NT2/D1 (cell line): ENCODE data around the gene CEP170.

Source experiments
- DNase-seq: peaks from one replicate; pipeline ENCODE4 v3.0.0-alpha.2; 2011; ENCODE audit warnings: low read depth, low spot score
- H3K27me3 ChIP-seq: 2 replicates; pipeline ENCODE4 v1.6.0; 2011; ENCODE audit warnings: mild to moderate bottlenecking; ENCODE audit not compliant: insufficient read length, insufficient read depth
- H3K36me3 ChIP-seq: 2 replicates; pipeline ENCODE4 v1.6.1; 2011; ENCODE audit warnings: mild to moderate bottlenecking, low read length, mixed read lengths; ENCODE audit not compliant: insufficient read depth, insufficient read length
- H3K4me1 ChIP-seq: 2 replicates; pipeline ENCODE4 v1.5.1; 2011; ENCODE audit not compliant: insufficient read depth, insufficient read length
- H3K4me3 ChIP-seq: 2 replicates; pipeline ENCODE4 v1.5.1; 2011; ENCODE audit warnings: low read depth; ENCODE audit not compliant: insufficient read length
- H3K9ac ChIP-seq: 2 replicates; pipeline ENCODE4 v1.6.0; 2011; ENCODE audit warnings: low read depth; ENCODE audit not compliant: insufficient read length
- H3K9me3 ChIP-seq: 2 replicates; pipeline ENCODE4 v1.5.1; 2011; ENCODE audit warnings: mild to moderate bottlenecking, low read length; ENCODE audit not compliant: insufficient read depth
- SUZ12 ChIP-seq: IDR thresholded peaks from 2 replicates; pipeline ENCODE4 v1.6.1; 2011; ENCODE audit not compliant: insufficient read length, insufficient read depth; ENCODE audit errors: extremely low read depth
- YY1 ChIP-seq: IDR thresholded peaks from 2 replicates; pipeline ENCODE4 v1.6.1; 2011; ENCODE audit not compliant: insufficient read length, insufficient read depth
- ZNF274 ChIP-seq: IDR thresholded peaks from 2 replicates; pipeline ENCODE4 v1.6.1; 2011; ENCODE audit warnings: mild to moderate bottlenecking, low read depth, low read length

The CEP170 gene

GRCh38 chr1:243255791-243256512 is 871 bp upstream of the CEP170 start, which contains the start of gene SDCCAG8:
Gene SDCCAG8, plus strand, starts transcription at chr1:243256041. Its CDS starts 133 bp downstream, at chr1:243256174.
- Histone ChIP-seq H3K4me3 (peak within 1 kb of the TSS; percentile 94), H3K9me3 (no peaks in the 10 kb centered on the region; the same call in 1 of the 2 replicates), H3K9ac (peak within 1 kb of the TSS; percentile 95), H3K27me3 (no peaks in the 10 kb centered on the region), H3K36me3 (no peaks in the 10 kb centered on the region), H3K4me1 (no peaks in the 10 kb centered on the region)
- no peak for TF ChIP-seq YY1
- no peak for TF ChIP-seq ZNF274
- TF ChIP-seq SUZ12, result no peak
- DNase-seq, result peak; percentile 100

DNA sequence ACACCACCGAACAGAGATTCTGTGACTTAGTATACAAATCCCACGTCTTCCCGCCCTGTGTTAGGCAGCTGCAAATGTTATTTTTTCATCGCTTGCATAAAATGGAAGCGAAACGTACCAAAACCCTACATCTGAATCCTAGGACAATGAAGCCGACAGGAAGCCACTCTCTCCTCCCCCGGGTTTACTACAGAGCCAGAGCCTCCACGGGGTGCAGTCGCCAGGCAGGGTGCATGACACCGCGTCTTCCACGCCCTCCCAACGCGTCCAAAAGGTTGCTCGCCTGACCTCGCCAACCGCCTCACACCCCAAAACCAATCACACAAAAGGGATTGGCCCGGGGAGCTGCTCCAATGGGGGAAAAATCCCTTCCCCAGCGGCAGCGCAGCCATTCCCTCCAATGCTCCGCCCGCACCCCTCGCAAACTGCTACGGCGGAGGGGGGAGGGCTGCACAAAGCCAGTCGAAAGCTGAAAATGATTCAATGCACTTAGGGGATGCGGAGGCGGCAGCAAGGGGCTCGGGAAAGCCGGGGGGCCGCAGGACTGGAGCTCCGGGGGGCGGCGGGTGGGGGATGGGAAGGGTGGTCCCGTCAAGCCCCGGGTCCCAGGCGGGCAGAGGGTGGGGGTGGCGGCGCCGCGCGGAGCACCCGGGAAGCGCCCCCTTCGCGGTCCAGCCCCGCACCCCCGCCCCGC is 701 bp downstream of the CEP170 start:
- Histone ChIP-seq H3K36me3 (no peaks in the 10 kb centered on the region), H3K4me1 (no peaks in the 10 kb centered on the region), H3K4me3 (peak overlapping the region; percentile 94), H3K9ac (peak overlapping the region; percentile 95), H3K27me3 (no peaks in the 10 kb centered on the region), H3K9me3 (no peaks in the 10 kb centered on the region; the same call in 1 of the 2 replicates)
- peak; percentile 32 for DNase-seq
- TF ChIP-seq SUZ12 (no peak), YY1 (no peak), ZNF274 (no peak)

DNA sequence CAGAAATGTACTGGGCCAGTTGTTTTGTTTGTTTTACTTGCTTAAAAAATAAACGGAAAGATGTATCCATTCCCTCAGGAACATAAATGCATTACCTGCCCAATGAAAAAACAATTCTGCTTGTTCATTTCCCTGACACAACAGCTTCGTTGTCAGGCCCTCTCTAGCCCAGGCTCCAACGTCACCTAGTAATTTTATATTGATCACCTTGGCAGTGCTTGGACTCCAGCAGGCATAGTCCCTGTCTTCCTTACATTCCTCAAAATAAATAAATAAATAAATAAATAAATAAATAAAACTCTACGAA is 1.2 kb downstream of the CEP170 start:
- Histone ChIP-seq H3K4me1 (no peaks in the 10 kb centered on the region), H3K36me3 (no peaks in the 10 kb centered on the region), H3K27me3 (no peaks in the 10 kb centered on the region), H3K9ac (peak overlapping the region; percentile 83), H3K9me3 (no peaks in the 10 kb centered on the region; the same call in 1 of the 2 replicates), H3K4me3 (peak overlapping the region; percentile 94)
- TF ChIP-seq SUZ12 (no peak), ZNF274 (no peak), YY1 (no peak)
- no peak for DNase-seq

- no peaks in the 10 kb centered on the region for H3K36me3 ChIP-seq
- peak overlapping the region; percentile 38 for H3K9ac ChIP-seq
- H3K4me1 ChIP-seq, result no peaks in the 10 kb centered on the region
- no peak for DNase-seq
- no peak for TF ChIP-seq ZNF274
- TF ChIP-seq YY1, result no peak
- no peak for TF ChIP-seq SUZ12
- H3K4me3 ChIP-seq, result peak overlapping the region; percentile 94
- H3K9me3 ChIP-seq, result no peaks in the 10 kb centered on the region; the same call in 1 of the 2 replicates
- no peaks in the 10 kb centered on the region for H3K27me3 ChIP-seq
Measured at GRCh38 chr1:243253211-243253925, 1.7 kb downstream of the CEP170 start.

DNA sequence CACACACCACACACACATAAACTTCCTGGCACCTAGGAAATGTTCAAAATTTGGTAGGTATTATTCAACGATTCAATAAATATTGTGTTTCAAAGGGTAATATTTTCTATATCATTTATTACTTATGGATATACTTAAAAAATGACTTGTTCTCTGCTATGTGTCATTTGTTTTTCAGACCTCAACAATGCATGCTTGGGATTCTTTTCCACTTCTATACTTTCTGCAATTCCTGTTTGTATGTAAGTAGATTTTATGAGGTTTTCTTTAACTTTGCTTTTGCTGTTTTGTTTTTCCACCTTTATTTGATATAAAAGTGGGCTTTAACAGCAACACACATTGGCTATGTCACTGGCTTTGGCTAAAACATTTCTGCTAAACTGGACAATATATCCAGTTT is 3.5 kb downstream of the CEP170 start:
- Histone ChIP-seq H3K27me3 (no peaks in the 10 kb centered on the region), H3K36me3 (no peaks in the 10 kb centered on the region), H3K4me1 (no peaks in the 10 kb centered on the region), H3K9me3 (no peaks in the 10 kb centered on the region; the same call in 1 of the 2 replicates), H3K9ac (no peak overlapping the region), H3K4me3 (no peak overlapping the region)
- TF ChIP-seq SUZ12, result no peak
- no peak for TF ChIP-seq YY1
- TF ChIP-seq ZNF274, result no peak
- DNase-seq, result no peak

- DNase-seq, result no peak
- no peaks in the 10 kb centered on the region for H3K4me1 ChIP-seq
- no peaks in the 10 kb centered on the region; the same call in 1 of the 2 replicates for H3K9me3 ChIP-seq
- H3K9ac ChIP-seq, result no peak overlapping the region
- no peaks in the 10 kb centered on the region for H3K36me3 ChIP-seq
- H3K27me3 ChIP-seq, result no peaks in the 10 kb centered on the region
- TF ChIP-seq SUZ12, result no peak
- TF ChIP-seq ZNF274, result no peak
- no peak for TF ChIP-seq YY1
- no peak overlapping the region for H3K4me3 ChIP-seq
Measured at GRCh38 chr1:243250102-243250501, 5.0 kb downstream of the CEP170 start.

- Histone ChIP-seq H3K9ac (no peak overlapping the region), H3K27me3 (no peaks in the 10 kb centered on the region), H3K36me3 (peaks cover 4% of the 10 kb centered on the region), H3K4me1 (no peaks in the 10 kb centered on the region), H3K9me3 (no peaks in the 10 kb centered on the region; the same call in 1 of the 2 replicates), H3K4me3 (no peak overlapping the region)
- TF ChIP-seq ZNF274 (no peak), YY1 (no peak), SUZ12 (no peak)
- DNase-seq, result no peak
Measured at GRCh38 chr1:243249214-243249613, 5.9 kb downstream of the CEP170 start.
